Astrocyte (in vitro differentiated cells and primary cell): ENCODE results near the gene IPO13. TPM values are rescaled to one million over a fixed set of nuclear protein-coding genes. Genes with fewer than 3 reads are reported as not detected.

ENCODE experiments used
- DNase-seq: peaks from one replicate; pipeline ENCODE4 v3.0.0-alpha.2; 2010; ENCODE audit warnings: low read depth
- FAIRE-seq: peaks from 2 replicates; lab custom pipeline; 2011; peaks lifted over from hg19 to GRCh38; lab: Jason Lieb, UNC
- H2AFZ ChIP-seq: 2 replicates; pipeline ENCODE4 v1.6.0; 2012; ENCODE audit warnings: low read depth, low read length, inconsistent platforms
- H3K27ac ChIP-seq: 2 replicates; pipeline ENCODE4 v1.5.1; 2011; ENCODE audit warnings: low read depth, low read length, inconsistent platforms
- H3K27me3 ChIP-seq: 2 replicates; pipeline ENCODE4 v1.6.0; 2011; ENCODE audit warnings: low read length, inconsistent platforms; ENCODE audit not compliant: insufficient read depth
- H3K36me3 ChIP-seq: 2 replicates; pipeline ENCODE4 v1.5.1; 2011; ENCODE audit warnings: low read length, inconsistent platforms; ENCODE audit not compliant: insufficient read depth
- H3K4me1 ChIP-seq: 2 replicates; pipeline ENCODE4 v1.5.1; 2011; ENCODE audit warnings: low read length, inconsistent platforms; ENCODE audit not compliant: insufficient read depth
- H3K4me2 ChIP-seq: 2 replicates; pipeline ENCODE4 v1.6.0; 2012; ENCODE audit warnings: low read length, inconsistent platforms
- H3K4me3 ChIP-seq: 2 replicates; pipeline ENCODE4 v1.5.1; 2011; ENCODE audit warnings: low read depth, mild to moderate bottlenecking, low read length, inconsistent platforms; ENCODE audit not compliant: insufficient read depth
- H3K79me2 ChIP-seq: 2 replicates; pipeline ENCODE4 v1.6.0; 2012; ENCODE audit warnings: mild to moderate bottlenecking, low read length, inconsistent platforms; ENCODE audit not compliant: insufficient read depth
- H3K9ac ChIP-seq: 2 replicates; pipeline ENCODE4 v1.6.0; 2012; ENCODE audit warnings: mild to moderate bottlenecking, low read length, inconsistent platforms
- H3K9me3 ChIP-seq: 2 replicates; pipeline ENCODE4 v1.5.1; 2012; ENCODE audit warnings: low read depth, mild to moderate bottlenecking, low read length, inconsistent platforms; ENCODE audit not compliant: insufficient read depth
- H4K20me1 ChIP-seq: 2 replicates; pipeline ENCODE4 v1.6.0; 2012; ENCODE audit warnings: low read length, inconsistent platforms; ENCODE audit not compliant: insufficient read depth
- H3K27ac Mint-ChIP-seq: one replicate; pipeline ENCODE4 v1.8.0; 2021; ENCODE audit warnings: mild to moderate bottlenecking, mixed read lengths; ENCODE audit not compliant: unreplicated experiment
- H3K27me3 Mint-ChIP-seq: one replicate; pipeline ENCODE4 v1.8.0; 2021; ENCODE audit warnings: low read depth, mixed read lengths; ENCODE audit not compliant: unreplicated experiment
- H3K36me3 Mint-ChIP-seq: one replicate; pipeline ENCODE4 v1.8.0; 2021; ENCODE audit warnings: low read depth, mixed read lengths; ENCODE audit not compliant: unreplicated experiment
- H3K4me1 Mint-ChIP-seq: one replicate; pipeline ENCODE4 v1.8.0; 2021; ENCODE audit warnings: low read depth, mixed read lengths; ENCODE audit not compliant: unreplicated experiment
- H3K4me3 Mint-ChIP-seq: one replicate; pipeline ENCODE4 v1.8.0; 2021; ENCODE audit warnings: mild to moderate bottlenecking, moderate library complexity, mixed read lengths; ENCODE audit not compliant: unreplicated experiment
- H3K9me3 Mint-ChIP-seq: one replicate; pipeline ENCODE4 v1.8.0; 2021; ENCODE audit warnings: mild to moderate bottlenecking, mixed read lengths; ENCODE audit not compliant: unreplicated experiment
- EZH2 ChIP-seq: IDR thresholded peaks from 2 replicates; pipeline ENCODE4 v1.6.1; 2012; ENCODE audit warnings: mild to moderate bottlenecking, low read length, inconsistent platforms; ENCODE audit not compliant: insufficient read depth
- total RNA-seq: library from RNA; stranded (reverse); gene quantifications from 2 replicates; pipeline ENCODE4 v1.2.1, GENCODE V29; 2021
- TF ChIP-seq, protein P1 (sequence below): IDR thresholded peaks from 2 replicates; pipeline ENCODE4 v1.5.1; 2011; ENCODE audit warnings: low read depth, mild to moderate bottlenecking, inconsistent platforms, low read length, moderate library complexity; ENCODE audit not compliant: insufficient read depth

The IPO13 gene
- total RNA-seq, 1 donor from 2014 or later: 31.0 TPM

DNA sequence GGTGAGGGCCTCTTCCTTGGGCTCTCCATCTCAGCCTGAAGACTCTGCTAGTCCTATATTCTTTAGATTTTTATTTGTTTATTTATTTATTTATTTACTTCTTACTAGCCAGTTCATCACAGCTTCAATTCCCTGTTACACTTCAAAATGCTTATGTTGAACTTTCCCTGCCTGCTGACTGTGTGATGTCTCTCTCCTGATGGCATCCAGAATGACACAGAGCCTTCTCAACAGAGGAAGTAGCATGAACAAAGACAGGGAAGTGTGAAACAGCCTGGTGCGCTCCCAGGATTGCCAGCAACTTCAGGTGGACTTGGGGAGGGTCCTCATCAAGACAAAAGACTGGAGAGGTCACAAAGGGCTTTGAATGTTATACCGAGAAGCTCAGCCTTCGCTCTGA, 4.3 kb upstream of the IPO13 start:
- H3K9me3 Mint-ChIP-seq: no peaks in the 10 kb centered on the region
- Histone ChIP-seq H3K4me3 (no peak overlapping the region), H3K27ac (no peak overlapping the region), H3K9ac (no peak overlapping the region), H4K20me1 (peaks cover 6% of the 10 kb centered on the region), H2AFZ (no peak overlapping the region), H3K79me2 (peaks cover 6% of the 10 kb centered on the region), H3K36me3 (no peaks in the 10 kb centered on the region), H3K9me3 (no peaks in the 10 kb centered on the region), H3K4me1 (peaks cover under 1% of the 10 kb centered on the region), H3K4me2 (no peak overlapping the region), H3K27me3 (peaks cover 2% of the 10 kb centered on the region)
- no peaks in the 10 kb centered on the region for H3K4me1 Mint-ChIP-seq
- H3K27me3 Mint-ChIP-seq: peaks cover 16% of the 10 kb centered on the region
- H3K36me3 Mint-ChIP-seq: peaks cover 9% of the 10 kb centered on the region
- no peak overlapping the region for H3K27ac Mint-ChIP-seq
- FAIRE-seq (no peak), DNase-seq (no peak)
- no peak for TF ChIP-seq EZH2
- TF ChIP-seq, protein P1, sequence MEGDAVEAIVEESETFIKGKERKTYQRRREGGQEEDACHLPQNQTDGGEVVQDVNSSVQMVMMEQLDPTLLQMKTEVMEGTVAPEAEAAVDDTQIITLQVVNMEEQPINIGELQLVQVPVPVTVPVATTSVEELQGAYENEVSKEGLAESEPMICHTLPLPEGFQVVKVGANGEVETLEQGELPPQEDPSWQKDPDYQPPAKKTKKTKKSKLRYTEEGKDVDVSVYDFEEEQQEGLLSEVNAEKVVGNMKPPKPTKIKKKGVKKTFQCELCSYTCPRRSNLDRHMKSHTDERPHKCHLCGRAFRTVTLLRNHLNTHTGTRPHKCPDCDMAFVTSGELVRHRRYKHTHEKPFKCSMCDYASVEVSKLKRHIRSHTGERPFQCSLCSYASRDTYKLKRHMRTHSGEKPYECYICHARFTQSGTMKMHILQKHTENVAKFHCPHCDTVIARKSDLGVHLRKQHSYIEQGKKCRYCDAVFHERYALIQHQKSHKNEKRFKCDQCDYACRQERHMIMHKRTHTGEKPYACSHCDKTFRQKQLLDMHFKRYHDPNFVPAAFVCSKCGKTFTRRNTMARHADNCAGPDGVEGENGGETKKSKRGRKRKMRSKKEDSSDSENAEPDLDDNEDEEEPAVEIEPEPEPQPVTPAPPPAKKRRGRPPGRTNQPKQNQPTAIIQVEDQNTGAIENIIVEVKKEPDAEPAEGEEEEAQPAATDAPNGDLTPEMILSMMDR: no peak
- no peak overlapping the region for H3K4me3 Mint-ChIP-seq

DNA sequence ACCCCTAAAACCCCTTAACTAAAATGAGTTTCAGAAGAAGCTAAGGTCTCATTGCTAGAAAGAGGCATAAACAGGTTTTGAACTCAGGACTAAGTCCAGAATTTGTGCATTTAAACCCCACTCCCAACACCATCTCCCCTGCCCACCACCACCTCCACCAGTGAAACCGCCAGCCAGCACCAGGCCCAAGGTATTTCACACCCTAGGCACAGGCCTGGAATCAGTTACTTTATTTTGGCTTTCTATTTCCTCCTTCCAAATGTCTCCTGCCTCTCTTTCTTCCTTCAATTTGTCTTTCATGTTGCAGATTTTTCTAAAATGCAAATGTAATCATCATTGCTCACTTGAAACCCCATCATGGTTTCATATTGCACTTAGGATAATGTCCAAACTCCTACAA, 1.9 kb upstream of the IPO13 start:
- no peak for FAIRE-seq
- no peak overlapping the region for H3K27ac Mint-ChIP-seq
- H3K4me2 ChIP-seq: no peak overlapping the region
- no peak overlapping the region for H3K4me3 ChIP-seq
- peaks cover 10% of the 10 kb centered on the region for H3K4me1 ChIP-seq
- H4K20me1 ChIP-seq: peaks cover 24% of the 10 kb centered on the region
- no peak overlapping the region for H3K27ac ChIP-seq
- no peaks in the 10 kb centered on the region for H3K9me3 ChIP-seq
- peaks cover 1% of the 10 kb centered on the region for H3K27me3 ChIP-seq
- no peaks in the 10 kb centered on the region for H3K36me3 ChIP-seq
- H2AFZ ChIP-seq: no peak overlapping the region
- peak overlapping the region; percentile 6 for H3K4me3 Mint-ChIP-seq
- peaks cover 28% of the 10 kb centered on the region for H3K79me2 ChIP-seq
- H3K9me3 Mint-ChIP-seq: no peaks in the 10 kb centered on the region
- H3K27me3 Mint-ChIP-seq: peaks cover 2% of the 10 kb centered on the region
- H3K9ac ChIP-seq: no peak overlapping the region
- H3K36me3 Mint-ChIP-seq: peaks cover 3% of the 10 kb centered on the region
- TF ChIP-seq, protein P1: no peak
- no peak for TF ChIP-seq EZH2
- no peak for DNase-seq
- H3K4me1 Mint-ChIP-seq: peaks cover 7% of the 10 kb centered on the region

DNA sequence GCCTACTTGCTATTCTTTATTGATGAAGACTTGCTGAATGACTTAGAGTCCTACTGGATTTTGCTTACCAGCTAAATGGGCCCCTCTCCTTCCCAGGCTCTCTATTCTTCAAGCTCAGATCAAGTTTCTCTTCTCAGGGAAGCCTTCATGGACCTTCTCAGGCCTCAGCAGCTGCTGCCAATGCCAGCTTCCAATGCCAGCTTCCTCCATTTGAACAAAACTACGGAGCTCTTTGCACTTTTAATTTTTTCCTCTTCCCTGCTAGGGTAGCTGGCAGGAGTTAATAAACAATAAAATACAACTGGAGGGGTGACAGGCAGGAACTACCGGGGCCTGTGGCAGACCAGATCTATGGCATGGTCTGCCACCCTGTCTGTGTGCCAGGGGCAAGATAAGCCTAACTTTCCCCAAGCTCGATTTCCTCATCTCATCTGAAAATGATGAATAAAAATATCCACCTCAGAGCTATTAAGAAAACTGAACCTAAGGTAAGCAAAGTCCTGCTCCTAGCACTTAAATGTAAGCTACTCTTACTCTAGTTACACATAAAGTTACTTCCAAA, 995 bp upstream of the IPO13 start:
- Histone ChIP-seq H3K9ac (peak overlapping the region; percentile 96), H4K20me1 (peaks cover 30% of the 10 kb centered on the region), H3K79me2 (peaks cover 30% of the 10 kb centered on the region), H3K4me3 (peak overlapping the region; percentile 63), H3K4me1 (peaks cover 10% of the 10 kb centered on the region), H3K9me3 (no peaks in the 10 kb centered on the region), H3K27me3 (no peaks in the 10 kb centered on the region), H3K36me3 (no peaks in the 10 kb centered on the region), H3K4me2 (peak overlapping the region; percentile 87), H3K27ac (no peak overlapping the region), H2AFZ (peak overlapping the region; percentile 95)
- TF ChIP-seq, protein P1: no peak
- TF ChIP-seq EZH2: no peak
- peaks cover 7% of the 10 kb centered on the region for H3K4me1 Mint-ChIP-seq
- no peak for FAIRE-seq
- H3K36me3 Mint-ChIP-seq: peaks cover 8% of the 10 kb centered on the region
- H3K27me3 Mint-ChIP-seq: no peaks in the 10 kb centered on the region
- H3K27ac Mint-ChIP-seq: peak overlapping the region; percentile 77
- no peak for DNase-seq
- no peaks in the 10 kb centered on the region for H3K9me3 Mint-ChIP-seq
- H3K4me3 Mint-ChIP-seq: peak overlapping the region; percentile 91
